Measurements from ENCODE around the gene PACSIN3.

PACSIN3 gene

DNA sequence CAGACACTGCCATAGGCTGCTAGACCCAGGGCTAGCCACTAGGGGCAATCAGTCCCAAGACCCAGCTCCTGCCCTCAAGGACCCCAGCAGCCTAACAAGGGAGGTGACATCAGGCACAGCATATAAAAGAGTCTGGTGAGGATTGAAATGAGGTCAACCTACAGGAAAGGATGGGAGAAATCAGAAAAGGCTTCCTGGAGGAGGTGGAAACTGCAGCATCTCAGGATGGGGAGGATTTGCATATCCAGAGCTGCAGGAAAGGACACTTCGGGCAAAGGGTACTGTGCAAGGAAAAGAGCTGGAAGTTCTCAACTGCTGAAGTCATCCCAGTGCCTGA, 6.6 kb downstream of the PACSIN3 start:
- TF ChIP-seq, protein P1, sequence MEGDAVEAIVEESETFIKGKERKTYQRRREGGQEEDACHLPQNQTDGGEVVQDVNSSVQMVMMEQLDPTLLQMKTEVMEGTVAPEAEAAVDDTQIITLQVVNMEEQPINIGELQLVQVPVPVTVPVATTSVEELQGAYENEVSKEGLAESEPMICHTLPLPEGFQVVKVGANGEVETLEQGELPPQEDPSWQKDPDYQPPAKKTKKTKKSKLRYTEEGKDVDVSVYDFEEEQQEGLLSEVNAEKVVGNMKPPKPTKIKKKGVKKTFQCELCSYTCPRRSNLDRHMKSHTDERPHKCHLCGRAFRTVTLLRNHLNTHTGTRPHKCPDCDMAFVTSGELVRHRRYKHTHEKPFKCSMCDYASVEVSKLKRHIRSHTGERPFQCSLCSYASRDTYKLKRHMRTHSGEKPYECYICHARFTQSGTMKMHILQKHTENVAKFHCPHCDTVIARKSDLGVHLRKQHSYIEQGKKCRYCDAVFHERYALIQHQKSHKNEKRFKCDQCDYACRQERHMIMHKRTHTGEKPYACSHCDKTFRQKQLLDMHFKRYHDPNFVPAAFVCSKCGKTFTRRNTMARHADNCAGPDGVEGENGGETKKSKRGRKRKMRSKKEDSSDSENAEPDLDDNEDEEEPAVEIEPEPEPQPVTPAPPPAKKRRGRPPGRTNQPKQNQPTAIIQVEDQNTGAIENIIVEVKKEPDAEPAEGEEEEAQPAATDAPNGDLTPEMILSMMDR (IDR thresholded peaks at IDR 0.05; ENCODE audit: unreplicated experiment in 3 of 3): peak; percentile 36 to 52 (median 49)
- H3K27ac Mint-ChIP-seq: peak overlapping the region; percentile 9 to 40 (median 34)
- peaks cover 7% of the 10 kb centered on the region for H3K36me3 Mint-ChIP-seq (ENCODE audit: low read depth)
- H3K9me3 Mint-ChIP-seq: no peaks in the 10 kb centered on the region
- peaks cover 23% of the 10 kb centered on the region for H3K4me1 Mint-ChIP-seq
- no peaks in the 10 kb centered on the region for H3K27me3 Mint-ChIP-seq (ENCODE audit: low read depth)
- H3K4me3 Mint-ChIP-seq: peak overlapping the region; percentile 4 to 70 (median 69)

DNA sequence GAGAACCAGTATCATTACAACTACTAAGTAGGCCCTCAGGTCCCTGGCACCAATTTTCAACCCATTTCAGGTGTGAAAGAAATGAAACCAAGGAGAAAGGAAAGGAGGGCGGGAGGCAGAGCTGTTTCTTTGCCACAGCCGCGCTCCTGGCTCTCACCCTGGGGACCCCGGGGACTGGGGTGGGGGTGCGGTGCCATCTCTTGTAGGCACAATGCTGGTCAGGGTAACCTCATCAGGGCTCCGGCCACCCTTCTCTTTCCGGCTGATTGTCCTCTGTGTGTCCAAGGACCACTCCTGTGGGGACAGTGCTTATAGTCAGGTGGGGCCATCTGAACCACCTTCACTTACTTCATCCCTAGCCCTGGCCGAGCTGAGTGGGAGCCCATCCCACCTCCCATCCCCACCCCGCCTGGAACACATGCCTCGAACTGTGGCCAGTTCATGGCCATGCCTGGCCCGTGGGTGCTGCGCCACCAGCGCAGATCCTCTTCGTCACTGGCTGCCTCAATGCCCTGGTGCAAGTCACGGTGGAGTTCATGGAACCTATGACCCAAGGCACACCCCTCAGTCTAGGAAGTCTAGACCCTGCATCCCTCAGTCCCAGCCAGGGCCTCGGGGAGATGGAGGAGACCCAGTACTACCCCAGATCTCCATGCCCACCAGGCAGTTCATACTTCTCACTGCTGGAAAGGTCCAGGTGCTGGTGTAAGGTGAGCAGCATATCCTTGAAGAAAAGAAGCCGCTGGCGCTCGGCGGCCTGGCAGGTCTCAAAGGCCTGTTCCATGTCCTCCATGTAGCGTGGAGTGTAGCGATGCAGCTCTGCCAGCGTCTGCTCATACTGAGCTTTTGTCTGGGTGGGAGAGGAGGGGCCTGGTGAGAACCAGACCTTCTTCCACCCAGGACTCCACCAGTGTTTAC, 7.2 kb downstream of the PACSIN3 start:
- H3K9me3 Mint-ChIP-seq: no peaks in the 10 kb centered on the region
- TF ChIP-seq, protein P1 (IDR thresholded peaks at IDR 0.05; ENCODE audit: unreplicated experiment in 3 of 3): no peak
- peaks cover 19% of the 10 kb centered on the region for H3K4me1 Mint-ChIP-seq
- H3K27me3 Mint-ChIP-seq (ENCODE audit: low read depth): no peaks in the 10 kb centered on the region
- peaks cover 9% of the 10 kb centered on the region for H3K36me3 Mint-ChIP-seq (ENCODE audit: low read depth)
- H3K4me3 Mint-ChIP-seq: peak overlapping the region; percentile 4 to 70 (median 69)
- H3K27ac Mint-ChIP-seq: peak overlapping the region; percentile 9 to 40 (median 34)

DNA sequence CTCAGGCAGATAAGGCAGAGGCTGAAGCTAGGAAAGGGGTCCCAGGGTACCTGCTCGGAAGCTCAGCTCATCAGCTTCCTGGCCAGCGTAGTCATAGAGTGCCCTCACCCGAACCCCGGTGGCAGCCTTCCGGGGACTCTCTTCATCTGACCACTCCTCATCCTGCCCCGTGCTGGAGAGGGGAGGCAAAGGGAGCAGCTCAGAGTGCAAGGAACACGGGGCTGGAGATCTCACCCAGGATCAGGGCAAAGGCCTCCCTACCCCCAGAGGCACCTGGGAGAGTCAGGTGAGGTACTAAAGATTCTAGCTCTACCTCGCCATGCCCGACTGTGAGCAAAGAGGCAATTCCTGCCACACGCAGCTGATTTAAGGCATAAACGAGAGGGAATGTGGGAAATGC, 7.9 kb downstream of the PACSIN3 start:
- H3K27me3 Mint-ChIP-seq (ENCODE audit: low read depth): no peaks in the 10 kb centered on the region
- no peak overlapping the region for H3K27ac Mint-ChIP-seq
- no peaks in the 10 kb centered on the region for H3K9me3 Mint-ChIP-seq
- H3K36me3 Mint-ChIP-seq (ENCODE audit: low read depth): peaks cover 16% of the 10 kb centered on the region
- peak overlapping the region in 1 of 3 experiments; percentile 34 for H3K4me3 Mint-ChIP-seq
- peaks cover 24% of the 10 kb centered on the region for H3K4me1 Mint-ChIP-seq
- TF ChIP-seq, protein P1 (IDR thresholded peaks at IDR 0.05; ENCODE audit: unreplicated experiment in 3 of 3): no peak

DNA sequence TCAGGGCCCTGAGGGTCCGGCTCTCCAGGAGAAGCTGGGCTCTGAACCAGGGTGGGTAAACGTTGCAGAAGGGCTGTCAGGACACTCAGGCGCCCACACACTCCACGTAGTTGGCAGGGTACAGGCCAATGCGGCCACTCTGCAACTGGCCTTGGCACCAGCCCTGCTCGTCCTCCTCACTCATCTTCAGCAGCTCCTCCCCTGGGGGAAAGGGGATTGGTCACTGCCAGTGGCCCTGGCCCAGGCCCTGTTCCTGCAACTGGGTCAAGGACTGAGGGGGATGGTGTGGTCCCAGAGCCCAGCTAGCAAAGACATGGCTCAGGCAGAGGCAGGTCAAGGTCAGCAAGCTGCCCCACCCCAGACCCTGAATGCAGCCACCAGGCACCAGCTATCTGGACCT, 8.4 kb downstream of the PACSIN3 start:
- H3K4me3 Mint-ChIP-seq: peak overlapping the region; percentile 97 to 99 (median 98)
- H3K27ac Mint-ChIP-seq: peak overlapping the region; percentile 99 to 100 (median 99)
- TF ChIP-seq, protein P1 (IDR thresholded peaks at IDR 0.05; ENCODE audit: unreplicated experiment in 3 of 3): no peak
- H3K9me3 Mint-ChIP-seq: no peaks in the 10 kb centered on the region
- no peaks in the 10 kb centered on the region for H3K27me3 Mint-ChIP-seq (ENCODE audit: low read depth)
- H3K4me1 Mint-ChIP-seq: peaks cover 24% of the 10 kb centered on the region
- H3K36me3 Mint-ChIP-seq (ENCODE audit: low read depth): peaks cover 21% of the 10 kb centered on the region

DNA sequence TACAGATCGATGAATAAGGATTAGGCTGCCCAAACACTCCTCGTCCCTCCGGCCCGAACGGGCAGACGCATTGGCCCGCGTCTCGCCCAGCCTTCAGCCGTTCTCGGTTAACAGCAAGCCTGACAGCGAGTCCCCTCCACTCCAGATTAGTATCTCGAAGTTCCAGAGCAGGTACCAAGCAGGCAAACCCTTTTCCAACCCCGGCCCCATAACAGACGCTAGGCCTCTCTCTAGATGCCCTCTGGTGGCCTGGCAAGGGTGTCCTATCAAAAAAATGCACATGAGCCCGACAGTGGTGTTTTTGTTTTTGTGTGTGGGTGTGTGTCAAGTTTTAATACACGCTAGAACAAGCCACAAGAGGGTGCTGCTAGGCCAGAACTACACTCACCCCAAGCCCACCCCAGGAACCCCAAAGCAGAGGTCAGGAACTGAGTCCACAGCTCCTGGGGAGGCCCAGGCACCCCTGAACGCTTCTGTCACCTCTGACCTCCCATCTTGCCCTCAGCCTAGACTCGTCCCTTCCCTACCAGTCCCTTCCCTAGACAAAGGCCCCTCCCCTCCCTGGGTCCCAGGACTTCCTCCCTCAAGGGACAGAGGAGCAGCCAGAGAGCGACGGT, 8.9 kb downstream of the PACSIN3 start:
- Mint-ChIP-seq H3K4me1 (peaks cover 24% of the 10 kb centered on the region), H3K36me3 (ENCODE audit: low read depth) (peaks cover 24% of the 10 kb centered on the region), H3K9me3 (no peaks in the 10 kb centered on the region), H3K4me3 (peak overlapping the region; percentile 97 to 99 (median 98)), H3K27ac (peak overlapping the region; percentile 99 to 100 (median 99)), H3K27me3 (ENCODE audit: low read depth) (no peaks in the 10 kb centered on the region)
- TF ChIP-seq, protein P1 (IDR thresholded peaks at IDR 0.05; ENCODE audit: unreplicated experiment in 3 of 3): peak; percentile 58 to 81 (median 78)

Data from nephron (organoid).